SK-N-SH treated with all-trans-retinoic acid at 6 μM for 48 hours (cell line): ENCODE results near the gene LIN9.

Experiments
- ESRRG ChIP-seq: fragments of 250-450 bp; sonication (Bioruptor Pico); IDR thresholded peaks from 2 replicates; pipeline ENCODE4 v1.6.1; 2021; ENCODE audit warnings: mild to moderate bottlenecking
- ISL1 ChIP-seq: fragments of 250-450 bp; sonication (Bioruptor Pico); IDR thresholded peaks from 2 replicates; pipeline ENCODE4 v2.1.2; 2022; ENCODE audit warnings: mild to moderate bottlenecking, moderate library complexity
- OSR1 ChIP-seq: fragments of 250-450 bp; sonication (Bioruptor Pico); IDR thresholded peaks from 2 replicates; pipeline ENCODE4 v1.8.0; 2022; ENCODE audit warnings: moderate library complexity, mild to moderate bottlenecking, inconsistent platforms
- TCF4 ChIP-seq: fragments of 250-450 bp; sonication (Bioruptor Pico); IDR thresholded peaks from 2 replicates; pipeline ENCODE4 v1.8.0; 2021; ENCODE audit warnings: mild to moderate bottlenecking, moderate library complexity, borderline replicate concordance
- ZC3H10 ChIP-seq: fragments of 250-450 bp; sonication (Bioruptor Pico); IDR thresholded peaks from 2 replicates; pipeline ENCODE4 v1.5.1; 2021; ENCODE audit warnings: mild to moderate bottlenecking, moderate library complexity
- ZFP3 ChIP-seq: fragments of 250-450 bp; sonication (Bioruptor Pico); IDR thresholded peaks from 2 replicates; pipeline ENCODE4 v1.5.0; 2020; ENCODE audit warnings: mild to moderate bottlenecking, moderate library complexity
- ZFP30 ChIP-seq: fragments of 450-650 bp; formaldehyde crosslinking; IDR thresholded peaks from 2 replicates; pipeline ENCODE4 v1.5.0; 2022; ENCODE audit warnings: mild to moderate bottlenecking, moderate library complexity
- ZNF565 ChIP-seq: fragments of 450-650 bp; formaldehyde crosslinking; conservative IDR thresholded peaks from 2 replicates; pipeline ENCODE4 v1.5.0; 2020; ENCODE audit warnings: low read depth, mild to moderate bottlenecking, moderate library complexity
- TF ChIP-seq, protein P1 (sequence below): fragments of 250-450 bp; sonication (Bioruptor Pico); IDR thresholded peaks from 2 replicates; pipeline ENCODE4 v1.8.0; 2020; ENCODE audit warnings: mild to moderate bottlenecking, moderate library complexity, borderline replicate concordance
- TF ChIP-seq, protein P2 (sequence below): fragments of 250-450 bp; sonication (Bioruptor Pico); IDR thresholded peaks from 2 replicates; pipeline ENCODE4 v1.5.0; 2020; ENCODE audit warnings: mild to moderate bottlenecking, moderate library complexity

DNA sequence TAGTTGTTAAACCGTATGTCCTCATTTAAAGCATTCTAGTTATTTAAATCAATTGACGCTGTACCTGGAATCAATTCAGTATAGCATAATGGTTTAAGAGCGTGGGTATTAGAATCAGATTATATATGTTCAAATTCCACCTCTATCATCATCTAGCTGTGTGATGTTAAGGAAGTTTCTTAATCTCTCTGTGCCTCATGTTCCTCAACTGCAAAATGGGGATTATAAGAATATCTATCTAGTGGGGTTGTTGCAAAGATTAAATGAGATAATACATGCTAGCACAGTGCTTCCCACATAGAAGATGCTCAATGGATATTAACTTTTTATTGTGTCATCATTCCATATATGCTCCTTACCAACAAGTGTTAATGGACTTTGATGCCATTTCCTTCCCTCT lies 69.5 kb downstream of the LIN9 start:
- TF ChIP-seq ZFP30 (CRISPR knock-in tag) (no peak), ZNF565 (CRISPR knock-in tag) (no peak), ZC3H10 (CRISPR knock-in tag) (no peak), OSR1 (no peak), ZFP3 (CRISPR knock-in tag) (no peak), ESRRG (no peak), ISL1 (CRISPR knock-in tag) (no peak), TCF4 (CRISPR knock-in tag) (no peak)
- TF ChIP-seq, protein P1, sequence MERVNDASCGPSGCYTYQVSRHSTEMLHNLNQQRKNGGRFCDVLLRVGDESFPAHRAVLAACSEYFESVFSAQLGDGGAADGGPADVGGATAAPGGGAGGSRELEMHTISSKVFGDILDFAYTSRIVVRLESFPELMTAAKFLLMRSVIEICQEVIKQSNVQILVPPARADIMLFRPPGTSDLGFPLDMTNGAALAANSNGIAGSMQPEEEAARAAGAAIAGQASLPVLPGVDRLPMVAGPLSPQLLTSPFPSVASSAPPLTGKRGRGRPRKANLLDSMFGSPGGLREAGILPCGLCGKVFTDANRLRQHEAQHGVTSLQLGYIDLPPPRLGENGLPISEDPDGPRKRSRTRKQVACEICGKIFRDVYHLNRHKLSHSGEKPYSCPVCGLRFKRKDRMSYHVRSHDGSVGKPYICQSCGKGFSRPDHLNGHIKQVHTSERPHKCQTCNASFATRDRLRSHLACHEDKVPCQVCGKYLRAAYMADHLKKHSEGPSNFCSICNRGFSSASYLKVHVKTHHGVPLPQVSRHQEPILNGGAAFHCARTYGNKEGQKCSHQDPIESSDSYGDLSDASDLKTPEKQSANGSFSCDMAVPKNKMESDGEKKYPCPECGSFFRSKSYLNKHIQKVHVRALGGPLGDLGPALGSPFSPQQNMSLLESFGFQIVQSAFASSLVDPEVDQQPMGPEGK, result no peak
- TF ChIP-seq, protein P2, sequence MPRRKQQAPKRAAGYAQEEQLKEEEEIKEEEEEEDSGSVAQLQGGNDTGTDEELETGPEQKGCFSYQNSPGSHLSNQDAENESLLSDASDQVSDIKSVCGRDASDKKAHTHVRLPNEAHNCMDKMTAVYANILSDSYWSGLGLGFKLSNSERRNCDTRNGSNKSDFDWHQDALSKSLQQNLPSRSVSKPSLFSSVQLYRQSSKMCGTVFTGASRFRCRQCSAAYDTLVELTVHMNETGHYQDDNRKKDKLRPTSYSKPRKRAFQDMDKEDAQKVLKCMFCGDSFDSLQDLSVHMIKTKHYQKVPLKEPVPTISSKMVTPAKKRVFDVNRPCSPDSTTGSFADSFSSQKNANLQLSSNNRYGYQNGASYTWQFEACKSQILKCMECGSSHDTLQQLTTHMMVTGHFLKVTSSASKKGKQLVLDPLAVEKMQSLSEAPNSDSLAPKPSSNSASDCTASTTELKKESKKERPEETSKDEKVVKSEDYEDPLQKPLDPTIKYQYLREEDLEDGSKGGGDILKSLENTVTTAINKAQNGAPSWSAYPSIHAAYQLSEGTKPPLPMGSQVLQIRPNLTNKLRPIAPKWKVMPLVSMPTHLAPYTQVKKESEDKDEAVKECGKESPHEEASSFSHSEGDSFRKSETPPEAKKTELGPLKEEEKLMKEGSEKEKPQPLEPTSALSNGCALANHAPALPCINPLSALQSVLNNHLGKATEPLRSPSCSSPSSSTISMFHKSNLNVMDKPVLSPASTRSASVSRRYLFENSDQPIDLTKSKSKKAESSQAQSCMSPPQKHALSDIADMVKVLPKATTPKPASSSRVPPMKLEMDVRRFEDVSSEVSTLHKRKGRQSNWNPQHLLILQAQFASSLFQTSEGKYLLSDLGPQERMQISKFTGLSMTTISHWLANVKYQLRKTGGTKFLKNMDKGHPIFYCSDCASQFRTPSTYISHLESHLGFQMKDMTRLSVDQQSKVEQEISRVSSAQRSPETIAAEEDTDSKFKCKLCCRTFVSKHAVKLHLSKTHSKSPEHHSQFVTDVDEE (CRISPR knock-in tag), result no peak
